GM18909 (cell line): ENCODE results near the gene RABGAP1L.
"Not testable (repeated sequence)": the region's sequence is repeated elsewhere in the genome, so short reads cannot be mapped to it uniquely, and the experiment has no call there.

Experiments
- ATAC-seq: cut with Tn5 transposase; IDR thresholded peaks from one replicate; pipeline ENCODE4 v1.9.1; 2021; ENCODE audit warnings: mild to moderate bottlenecking; ENCODE audit not compliant: unreplicated experiment, poor library complexity

Gene RABGAP1L

DNA sequence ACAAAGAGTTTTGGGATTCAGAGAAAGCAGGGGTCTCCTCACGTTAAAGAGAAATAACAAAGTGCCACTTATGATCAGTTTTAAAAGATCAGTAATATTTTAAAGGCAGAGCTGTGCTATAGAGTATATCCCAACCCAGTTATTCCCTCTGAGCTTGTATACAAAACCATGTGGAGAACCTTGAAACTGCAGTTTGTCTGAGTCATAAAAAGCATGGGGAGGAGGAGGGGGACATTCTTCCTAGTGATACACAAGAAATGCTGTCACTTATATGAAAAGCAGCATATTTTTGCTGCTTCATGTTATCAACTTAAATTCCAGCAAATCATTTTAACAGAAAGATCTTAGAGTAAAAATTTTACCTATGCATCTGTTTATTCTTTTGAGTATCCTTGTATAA, 533.0 kb downstream of the RABGAP1L start:
- ATAC-seq, result no peak

DNA sequence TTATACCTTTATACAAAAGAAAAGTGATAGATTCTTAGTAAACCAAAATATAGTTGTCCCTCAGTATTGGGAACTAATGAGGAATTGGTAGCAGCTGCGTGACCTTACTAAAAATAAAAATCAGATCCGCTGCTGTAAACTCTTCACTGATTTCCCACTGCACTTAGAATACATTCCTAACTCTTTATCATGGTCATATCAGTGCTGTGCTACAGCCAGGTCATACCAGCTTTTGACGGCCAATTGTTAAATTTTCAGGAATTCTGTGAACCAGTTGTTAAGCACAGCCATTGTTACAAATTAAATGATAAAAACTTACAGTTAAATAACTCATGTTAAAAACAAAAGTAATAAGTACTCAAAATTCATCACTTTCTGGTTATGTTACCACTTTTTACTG, 533.8 kb downstream of the RABGAP1L start:
- ATAC-seq, result no peak

DNA sequence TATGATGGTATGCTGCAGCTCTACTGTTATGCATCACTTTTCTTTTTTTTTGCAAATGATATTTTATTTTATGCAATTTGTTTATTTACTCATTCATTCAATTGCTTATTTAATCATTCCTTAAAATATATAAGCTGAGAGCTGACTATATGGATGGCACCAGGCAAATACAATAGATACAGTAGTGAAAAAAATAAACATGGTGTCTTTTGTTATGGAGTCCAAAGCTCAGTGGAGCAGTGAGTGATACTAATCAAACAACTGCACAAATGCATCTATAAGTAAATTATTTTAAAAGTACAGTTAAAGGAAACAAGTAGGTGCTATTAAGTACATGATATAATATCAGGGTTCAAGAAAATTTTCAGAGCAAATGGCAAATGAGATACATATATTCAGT, 534.2 kb downstream of the RABGAP1L start:
- not testable (repeated sequence) for ATAC-seq

- ATAC-seq, result no peak
Observed at GRCh38 chr1:174696026-174696821, 536.9 kb downstream of the RABGAP1L start.

GRCh38 chr1:174700314-174700713, 541.0 kb downstream of the RABGAP1L start:
- no peak for ATAC-seq

DNA sequence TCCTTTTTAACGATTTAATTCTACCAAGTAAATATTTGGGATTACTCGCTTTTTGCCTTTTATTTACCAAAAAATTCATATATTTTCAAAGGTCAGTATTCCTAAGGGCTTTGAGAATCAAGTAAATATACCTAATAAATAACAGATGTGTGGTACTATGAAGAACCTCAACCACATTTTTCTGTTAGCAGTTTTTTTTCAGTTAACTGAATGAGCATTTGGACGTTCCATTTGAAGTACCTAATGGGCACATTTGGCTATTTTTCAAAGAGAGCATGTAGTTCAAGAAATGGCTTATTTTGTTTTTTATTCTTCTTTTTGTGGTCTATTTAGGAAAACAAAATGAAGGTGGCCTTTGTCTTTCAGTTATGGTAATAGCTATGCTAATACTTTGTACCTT, 541.5 kb downstream of the RABGAP1L start:
- ATAC-seq, result no peak

DNA sequence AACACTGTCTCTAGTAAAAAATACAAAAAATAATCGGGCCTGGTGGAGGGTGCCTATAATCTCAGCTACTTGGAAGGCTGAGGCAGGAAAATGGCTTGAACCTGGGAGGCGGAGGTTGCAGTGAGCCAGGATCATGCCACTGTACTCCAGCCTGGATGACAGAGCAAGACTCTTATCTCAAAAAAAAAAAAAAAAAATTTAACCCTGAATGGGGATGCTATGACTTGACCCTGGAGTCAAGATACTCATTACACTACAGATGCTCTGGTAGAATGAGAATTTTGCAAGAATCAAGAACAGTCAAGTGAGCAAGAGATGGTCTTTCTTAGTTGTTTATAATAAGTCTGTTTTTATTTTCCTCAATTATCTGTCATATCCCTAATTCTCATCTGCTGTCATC, 542.2 kb downstream of the RABGAP1L start:
- no peak for ATAC-seq

DNA sequence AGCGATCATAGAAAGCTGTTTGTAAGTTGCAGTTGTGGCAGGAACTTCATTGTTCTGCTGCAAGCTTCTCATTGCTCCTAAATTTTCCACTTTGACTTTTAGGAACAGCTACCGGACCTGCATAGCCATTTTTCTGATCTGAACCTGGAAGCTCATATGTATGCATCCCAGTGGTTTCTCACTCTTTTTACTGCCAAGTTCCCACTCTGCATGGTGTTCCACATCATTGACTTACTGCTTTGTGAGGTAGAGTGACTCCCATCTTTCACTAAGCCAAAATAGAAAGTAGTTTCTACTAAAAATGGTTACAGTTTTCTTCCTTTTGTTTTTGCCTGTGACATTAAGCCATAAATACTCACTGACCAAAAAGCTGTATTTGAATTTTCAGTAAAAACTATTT, 542.7 kb downstream of the RABGAP1L start:
- no peak for ATAC-seq

DNA sequence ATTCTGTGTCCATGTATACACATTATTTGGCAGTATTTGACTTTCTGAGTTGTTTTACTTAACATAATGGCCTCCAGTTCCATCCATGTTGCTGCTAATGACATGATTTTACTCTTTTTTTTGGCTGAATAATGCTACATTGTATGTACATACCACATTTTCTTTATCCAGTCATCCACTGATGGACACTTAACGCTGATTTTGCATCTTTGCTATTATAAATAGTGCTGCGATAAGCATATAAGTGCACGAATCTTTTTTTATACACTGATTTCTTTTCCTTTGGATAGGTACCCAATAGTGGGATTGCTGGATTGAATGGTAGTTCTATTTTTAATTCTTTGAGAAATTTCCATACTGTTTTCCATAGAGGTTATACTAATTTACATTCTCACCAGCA, 544.0 kb downstream of the RABGAP1L start:
- ATAC-seq, result no peak

GRCh38 chr1:174704300-174704699, 545.0 kb downstream of the RABGAP1L start:
- ATAC-seq, result no peak

GRCh38 chr1:174710868-174711845, 551.8 kb downstream of the RABGAP1L start:
- no peak for ATAC-seq

DNA sequence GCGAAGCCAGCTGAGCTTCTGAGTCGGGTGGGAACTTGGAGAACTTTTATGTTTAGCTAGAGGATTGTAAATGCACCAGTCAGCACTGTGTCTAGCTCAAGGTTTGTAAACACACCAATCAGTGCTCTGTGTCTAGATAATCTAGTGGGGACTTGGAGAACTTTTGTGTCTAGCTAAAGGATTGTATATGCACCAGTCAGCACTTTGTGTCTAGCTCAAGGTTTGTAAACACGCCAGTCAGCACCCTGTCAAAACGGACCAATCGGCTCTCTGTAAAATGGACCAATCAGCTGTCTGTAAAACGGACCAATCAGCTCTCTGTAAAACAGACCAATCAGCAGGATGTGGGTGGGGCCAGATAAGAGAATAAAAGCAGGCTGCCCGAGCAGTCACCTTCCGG, 552.5 kb downstream of the RABGAP1L start:
- ATAC-seq, result not testable (repeated sequence)

DNA sequence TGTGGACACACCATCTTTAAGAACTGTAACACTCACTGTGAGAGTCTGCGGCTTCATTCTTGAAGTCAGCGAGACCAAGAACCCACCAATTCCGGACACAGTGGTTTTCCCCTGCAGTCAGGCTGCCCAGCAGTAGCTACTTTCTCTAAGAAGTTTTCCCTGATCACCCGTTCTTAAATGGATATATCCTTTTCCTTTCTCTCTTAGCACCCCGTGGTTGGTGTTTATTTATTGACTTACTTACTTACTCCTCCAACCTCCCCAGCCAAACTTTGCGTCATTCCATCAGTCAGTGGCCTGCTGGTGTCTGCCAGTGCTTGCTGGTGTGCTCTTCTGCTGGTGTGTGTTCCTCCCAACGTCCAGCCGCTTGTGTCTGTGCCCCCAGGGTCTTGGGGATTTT, 553.2 kb downstream of the RABGAP1L start:
- no peak for ATAC-seq

DNA sequence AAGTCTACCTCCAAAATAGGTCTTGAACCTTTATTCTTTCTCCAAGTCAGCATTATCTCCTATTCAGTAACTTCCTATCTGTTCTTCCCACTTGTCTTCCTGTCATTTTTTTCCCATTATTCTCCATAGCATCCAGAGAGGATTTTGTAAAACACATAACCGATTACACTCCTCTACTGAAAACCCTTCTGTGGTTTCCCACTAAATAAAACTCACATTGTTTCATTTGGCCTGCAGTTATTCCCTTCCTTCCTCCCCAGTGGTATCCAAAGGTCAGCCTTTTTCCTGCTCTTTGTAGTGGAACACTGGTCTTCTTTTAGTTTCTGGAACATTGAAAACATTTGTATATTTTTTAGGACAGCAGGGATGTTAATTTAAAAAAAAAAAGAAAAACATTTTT, 554.5 kb downstream of the RABGAP1L start:
- ATAC-seq, result no peak

GRCh38 chr1:174719194-174719593, 559.9 kb downstream of the RABGAP1L start:
- no peak for ATAC-seq

GRCh38 chr1:174720618-174721017, 561.3 kb downstream of the RABGAP1L start:
- no peak for ATAC-seq

DNA sequence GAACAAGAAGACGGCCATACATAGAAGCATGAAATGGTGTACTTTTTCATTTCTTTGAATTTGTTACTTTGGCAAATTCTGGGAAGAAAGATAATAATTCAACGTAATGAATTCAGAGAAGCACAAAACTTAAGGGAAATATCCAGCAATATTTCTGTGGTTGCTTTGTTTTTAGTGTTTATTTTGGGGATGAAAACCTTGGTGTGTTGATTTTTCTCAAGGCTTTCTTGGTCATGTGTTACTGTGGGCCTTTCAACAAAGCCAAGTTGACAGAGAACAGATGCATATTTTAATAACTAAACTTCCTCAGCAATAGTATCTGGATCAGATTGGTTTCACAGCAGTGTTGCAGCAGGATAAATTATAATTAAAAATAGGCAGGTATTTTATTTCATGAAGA, 561.9 kb downstream of the RABGAP1L start:
- no peak for ATAC-seq

GRCh38 chr1:174723816-174724215, 564.5 kb downstream of the RABGAP1L start:
- no peak for ATAC-seq

GRCh38 chr1:174724219-174724618, 564.9 kb downstream of the RABGAP1L start:
- ATAC-seq, result no peak

DNA sequence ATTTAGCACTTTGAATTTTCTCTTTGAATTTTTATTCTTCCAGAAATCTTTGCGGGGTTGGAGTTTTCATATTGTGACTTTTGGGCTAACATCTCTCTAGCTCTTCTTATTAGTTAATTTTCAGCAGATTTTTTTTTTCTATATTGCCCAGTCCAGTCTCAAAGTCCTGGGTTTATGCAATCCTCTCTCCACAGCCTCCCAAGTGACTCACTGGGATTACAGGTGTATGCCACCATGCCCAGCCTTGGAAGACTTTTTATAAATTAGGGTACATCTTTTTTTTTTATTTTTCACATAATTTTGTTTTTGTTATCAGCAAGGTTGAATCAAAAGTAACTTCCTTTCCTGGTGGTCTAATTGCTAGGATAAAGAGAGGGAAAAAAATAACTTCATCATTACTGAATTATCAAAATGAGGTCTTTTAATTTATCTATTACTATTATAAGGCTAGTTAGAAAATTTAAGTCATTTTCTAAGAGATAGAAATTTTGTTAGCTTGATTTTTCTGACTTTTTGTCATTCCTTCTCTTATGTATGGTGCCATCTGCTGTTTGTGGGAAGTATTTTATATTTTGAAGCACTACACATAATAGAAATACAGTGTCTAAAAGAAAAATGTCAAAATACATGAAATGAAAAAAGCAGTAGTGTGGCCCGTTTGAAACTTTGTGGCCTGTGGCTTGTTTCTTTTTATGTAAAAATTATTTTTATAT, 567.0 kb downstream of the RABGAP1L start:
- ATAC-seq, result no peak
